H9 (cell line): ENCODE measurements around the gene NSMF. TPM values are rescaled to one million over a fixed set of nuclear protein-coding genes. Genes with fewer than 3 reads are reported as not detected.

Experiments
- DNase-seq: peaks from one replicate; pipeline ENCODE4 v3.0.0-alpha.2; 2017
- H2AFZ ChIP-seq: one replicate; pipeline ENCODE4 v1.6.1; 2013; ENCODE audit warnings: mild to moderate bottlenecking, low read length, control low read depth, moderate library complexity
- H2AK5ac ChIP-seq: 2 replicates; pipeline ENCODE4 v1.6.1; 2013; ENCODE audit warnings: low read length, control low read depth, mixed read lengths; ENCODE audit not compliant: insufficient read length
- H2BK120ac ChIP-seq: one replicate; pipeline ENCODE4 v1.6.1; 2013; ENCODE audit warnings: low read depth, mild to moderate bottlenecking, low read length, control low read depth, inconsistent platforms; ENCODE audit not compliant: poor library complexity, severe bottlenecking
- H2BK12ac ChIP-seq: 2 replicates; pipeline ENCODE4 v1.6.1; 2013; ENCODE audit warnings: low read length, control low read depth, mixed read lengths, low read depth; ENCODE audit not compliant: insufficient read length
- H2BK15ac ChIP-seq: 2 replicates; pipeline ENCODE4 v1.6.1; 2013; ENCODE audit warnings: low read depth, low read length, control low read depth
- H2BK20ac ChIP-seq: one replicate; pipeline ENCODE4 v1.6.1; 2013; ENCODE audit warnings: low read depth, mild to moderate bottlenecking, low read length, control low read depth, inconsistent platforms; ENCODE audit not compliant: poor library complexity, severe bottlenecking
- H2BK5ac ChIP-seq: 2 replicates; pipeline ENCODE4 v1.6.1; 2013; ENCODE audit warnings: low read length, control low read depth, mixed read lengths; ENCODE audit not compliant: insufficient read length
- H3K14ac ChIP-seq: 2 replicates; pipeline ENCODE4 v1.6.1; 2013; ENCODE audit warnings: low read length, control low read depth; ENCODE audit not compliant: insufficient read depth
- H3K18ac ChIP-seq: 2 replicates; pipeline ENCODE4 v1.6.1; 2013; ENCODE audit warnings: low read depth, mild to moderate bottlenecking, mixed read lengths, low read length, control low read depth; ENCODE audit not compliant: insufficient read length
- H3K23ac ChIP-seq: 2 replicates; pipeline ENCODE4 v1.6.1; 2013; ENCODE audit warnings: low read length, control low read depth, mixed read lengths, low read depth; ENCODE audit not compliant: insufficient read length
- H3K23me2 ChIP-seq: 2 replicates; pipeline ENCODE4 v1.6.1; 2013; ENCODE audit warnings: low read depth, mild to moderate bottlenecking, mixed read lengths, low read length, control low read depth; ENCODE audit not compliant: insufficient read length, poor library complexity, severe bottlenecking
- H3K27ac ChIP-seq: 2 replicates; pipeline ENCODE4 v1.5.1; 2013; ENCODE audit warnings: low read length, control low read depth, mixed read lengths, low read depth; ENCODE audit not compliant: insufficient read length
- H3K27me3 ChIP-seq: 2 replicates; pipeline ENCODE4 v1.6.1; 2013; ENCODE audit warnings: low read length, control low read depth, inconsistent platforms; ENCODE audit not compliant: insufficient read depth
- H3K4ac ChIP-seq: 2 replicates; pipeline ENCODE4 v1.6.1; 2013; ENCODE audit warnings: low read depth, mild to moderate bottlenecking, control low read depth, inconsistent platforms, low read length, moderate library complexity
- H3K4me1 ChIP-seq: 2 replicates; pipeline ENCODE4 v1.6.1; 2013; ENCODE audit warnings: low read length, control low read depth, inconsistent platforms; ENCODE audit not compliant: insufficient read depth
- H3K4me2 ChIP-seq: 2 replicates; pipeline ENCODE4 v1.6.1; 2013; ENCODE audit warnings: low read length, control low read depth, mixed read lengths; ENCODE audit not compliant: insufficient read length, insufficient read depth
- H3K56ac ChIP-seq: 2 replicates; pipeline ENCODE4 v1.6.1; 2013; ENCODE audit warnings: low read depth, mild to moderate bottlenecking, mixed read lengths, low read length, control low read depth; ENCODE audit not compliant: insufficient read length
- H3K79me1 ChIP-seq: 2 replicates; pipeline ENCODE4 v1.6.1; 2013; ENCODE audit warnings: low read depth, mild to moderate bottlenecking, moderate library complexity, low read length, control low read depth, inconsistent platforms; ENCODE audit not compliant: insufficient read depth, poor library complexity, severe bottlenecking
- H3K79me2 ChIP-seq: 2 replicates; pipeline ENCODE4 v1.6.1; 2013; ENCODE audit warnings: low read length, control low read depth, inconsistent platforms; ENCODE audit not compliant: insufficient read depth
- H3K9ac ChIP-seq: 2 replicates; pipeline ENCODE4 v1.6.1; 2013; ENCODE audit warnings: low read length, control low read depth, mixed read lengths; ENCODE audit not compliant: insufficient read length; ENCODE audit errors: extremely low read depth
- H3K9me3 ChIP-seq: one replicate; pipeline ENCODE4 v1.6.1; 2013; ENCODE audit warnings: low read depth, low read length, inconsistent platforms; ENCODE audit not compliant: control insufficient read depth
- H3T11ph ChIP-seq: one replicate; pipeline ENCODE4 v1.6.1; 2013; ENCODE audit warnings: mild to moderate bottlenecking, low read length, control low read depth, inconsistent platforms
- H4K20me1 ChIP-seq: one replicate; pipeline ENCODE4 v1.6.1; 2013; ENCODE audit not compliant: control insufficient read depth, insufficient read length, insufficient read depth
- H4K5ac ChIP-seq: 2 replicates; pipeline ENCODE4 v1.6.1; 2013; ENCODE audit warnings: low read depth, mild to moderate bottlenecking, mixed read lengths, low read length, control low read depth; ENCODE audit not compliant: insufficient read length
- H4K8ac ChIP-seq: replicated peaks from 2 replicates; pipeline ENCODE4 v1.6.1; 2013; ENCODE audit warnings: low read length, control low read depth, mixed read lengths, low read depth; ENCODE audit not compliant: insufficient read length
- H4K91ac ChIP-seq: 2 replicates; pipeline ENCODE4 v1.6.1; 2013; ENCODE audit warnings: low read depth, mild to moderate bottlenecking, moderate library complexity, mixed read lengths, low read length, control low read depth; ENCODE audit not compliant: insufficient read length
- H3K27ac Mint-ChIP-seq, 3 experiments: 2 replicates in 2 of 3; 3 replicates in 1 of 3; pipeline ENCODE4 v1.8.0; 2020 to 2021; ENCODE audit warnings: mixed read lengths in 3 of 3, mild to moderate bottlenecking in 1 of 3, moderate library complexity in 1 of 3
- H3K27me3 Mint-ChIP-seq: 2 replicates; pipeline ENCODE4 v1.8.0; 2021; ENCODE audit warnings: low read depth, mild to moderate bottlenecking, moderate library complexity, mixed read lengths
- H3K36me3 Mint-ChIP-seq, 3 experiments: 2 replicates in 2 of 3; 3 replicates in 1 of 3; pipeline ENCODE4 v1.8.0; 2020 to 2021; ENCODE audit warnings: low read depth in 3 of 3, mixed read lengths in 3 of 3; ENCODE audit not compliant: insufficient read depth in 1 of 3
- H3K4me1 Mint-ChIP-seq, 2 experiments: 2 replicates each; pipeline ENCODE4 v1.8.0; 2020; ENCODE audit warnings: mixed read lengths in 2 of 2
- H3K4me3 Mint-ChIP-seq, 2 experiments: 2 replicates in 1 of 2; 3 replicates in 1 of 2; pipeline ENCODE4 v1.8.0; 2020 to 2021; ENCODE audit warnings: mild to moderate bottlenecking in 2 of 2, mixed read lengths in 2 of 2, moderate library complexity in 1 of 2
- H3K9me3 Mint-ChIP-seq, 2 experiments: 2 replicates in 1 of 2; 3 replicates in 1 of 2; pipeline ENCODE4 v1.8.0; 2020; ENCODE audit warnings: mild to moderate bottlenecking in 2 of 2, mixed read lengths in 2 of 2, moderate library complexity in 1 of 2
- WGBS: extraction: QIAGEN DNeasy Blood & Tissue Kit; methylation state at CpG from one replicate; pipeline ENCODE4 v1.1.7; 2013; ENCODE audit warnings: missing lambda C conversion rate, low lambda C conversion rate, mixed read lengths; ENCODE audit not compliant: insufficient read length; ENCODE audit errors: extremely low coverage; 5-methylcytosine and 5-hydroxymethylcytosine counted together
- total RNA-seq: library from RNA; stranded (reverse); gene quantifications from 2 replicates; pipeline ENCODE4 v1.2.1, GENCODE V29; 2021
- TF ChIP-seq, protein P1 (sequence below): fragments of 200-600 bp; sonication (generic); conservative IDR thresholded peaks from 3 replicates; pipeline ENCODE4 v1.8.0; 2021; ENCODE audit warnings: antibody characterized with exemption, mild to moderate bottlenecking

The NSMF gene
- total RNA-seq, 1 experiment from 2014 or later: 46.3 TPM

DNA sequence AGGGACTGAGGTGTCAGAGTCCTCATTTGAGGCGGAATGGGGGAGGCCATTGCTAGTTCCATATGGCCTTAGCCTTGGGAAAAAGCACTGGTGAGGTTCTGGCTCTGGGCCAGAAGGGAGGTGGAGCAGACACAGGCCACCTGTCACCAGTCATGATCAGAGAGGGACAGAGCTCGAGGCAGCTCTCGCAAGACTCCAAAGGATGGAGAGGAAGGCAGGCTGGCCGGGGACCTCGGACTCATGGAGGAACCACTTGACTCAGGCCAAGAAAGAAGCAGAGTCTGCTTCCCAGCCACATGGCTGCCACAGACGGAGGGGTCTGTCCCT, 29.2 kb upstream of the NSMF start:
- Histone ChIP-seq H3K79me1 (no peaks in the 10 kb centered on the region), H2AK5ac (no peak overlapping the region), H2BK20ac (no peak overlapping the region), H3K4me2 (no peak overlapping the region), H3K23ac (no peak overlapping the region), H3K14ac (no peak overlapping the region; the same call in 1 of the 2 replicates), H4K91ac (no peak overlapping the region), H3K9ac (no peak overlapping the region), H3K9me3 (no peaks in the 10 kb centered on the region), H3K27me3 (no peaks in the 10 kb centered on the region), H4K8ac (no peak overlapping the region), H4K5ac (no peak overlapping the region), H2BK12ac (no peak overlapping the region), H2BK5ac (no peak overlapping the region), H2BK120ac (no peak overlapping the region), H3K27ac (no peak overlapping the region), H4K20me1 (no peaks in the 10 kb centered on the region), H3K4me1 (no peaks in the 10 kb centered on the region), H3T11ph (no peak overlapping the region), H2AFZ (no peak overlapping the region), H3K23me2 (no peaks in the 10 kb centered on the region), H3K18ac (no peak overlapping the region), H3K56ac (no peak overlapping the region), H2BK15ac (no peak overlapping the region), H3K79me2 (no peaks in the 10 kb centered on the region), H3K4ac (no peak overlapping the region)
- DNase-seq: no peak
- no CpG with 5 or more reads among the region's 6 CpGs for WGBS
- peak overlapping the region in 2 of 3 experiments; percentile 40 to 53; a peak in 1 of 7 replicates for H3K27ac Mint-ChIP-seq
- TF ChIP-seq, protein P1, sequence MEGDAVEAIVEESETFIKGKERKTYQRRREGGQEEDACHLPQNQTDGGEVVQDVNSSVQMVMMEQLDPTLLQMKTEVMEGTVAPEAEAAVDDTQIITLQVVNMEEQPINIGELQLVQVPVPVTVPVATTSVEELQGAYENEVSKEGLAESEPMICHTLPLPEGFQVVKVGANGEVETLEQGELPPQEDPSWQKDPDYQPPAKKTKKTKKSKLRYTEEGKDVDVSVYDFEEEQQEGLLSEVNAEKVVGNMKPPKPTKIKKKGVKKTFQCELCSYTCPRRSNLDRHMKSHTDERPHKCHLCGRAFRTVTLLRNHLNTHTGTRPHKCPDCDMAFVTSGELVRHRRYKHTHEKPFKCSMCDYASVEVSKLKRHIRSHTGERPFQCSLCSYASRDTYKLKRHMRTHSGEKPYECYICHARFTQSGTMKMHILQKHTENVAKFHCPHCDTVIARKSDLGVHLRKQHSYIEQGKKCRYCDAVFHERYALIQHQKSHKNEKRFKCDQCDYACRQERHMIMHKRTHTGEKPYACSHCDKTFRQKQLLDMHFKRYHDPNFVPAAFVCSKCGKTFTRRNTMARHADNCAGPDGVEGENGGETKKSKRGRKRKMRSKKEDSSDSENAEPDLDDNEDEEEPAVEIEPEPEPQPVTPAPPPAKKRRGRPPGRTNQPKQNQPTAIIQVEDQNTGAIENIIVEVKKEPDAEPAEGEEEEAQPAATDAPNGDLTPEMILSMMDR: no peak
- peaks cover 1% of the 10 kb centered on the region for H3K27me3 Mint-ChIP-seq
- H3K4me3 Mint-ChIP-seq: no peak overlapping the region
- peaks cover 2 to 7% of the 10 kb centered on the region in 2 experiments; a peak in 1 of 5 replicates for H3K9me3 Mint-ChIP-seq
- H3K36me3 Mint-ChIP-seq: no peaks in the 10 kb centered on the region
- no peaks in the 10 kb centered on the region for H3K4me1 Mint-ChIP-seq
